ENCODE data around the gene ELAVL2.

DNA sequence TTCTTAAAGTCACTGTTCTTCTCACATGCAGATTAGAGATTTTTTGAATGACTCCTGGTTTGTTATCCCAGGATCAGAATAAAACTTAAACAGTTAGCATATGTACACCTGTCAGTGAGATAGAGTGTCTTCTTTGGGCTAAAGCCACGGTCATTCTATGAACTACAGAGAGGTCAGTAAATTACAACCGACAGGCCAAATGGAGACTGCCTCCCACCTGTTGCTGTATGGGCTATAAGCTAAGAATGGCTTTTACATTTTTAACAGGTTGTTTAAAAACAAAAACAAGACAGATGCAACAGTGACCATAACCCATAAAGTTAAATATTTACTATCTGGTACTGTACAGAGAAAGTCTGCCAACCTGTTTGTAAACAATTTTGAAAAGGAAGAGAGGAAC, 125.7 kb downstream of the ELAVL2 start:
- TF ChIP-seq, protein P1, sequence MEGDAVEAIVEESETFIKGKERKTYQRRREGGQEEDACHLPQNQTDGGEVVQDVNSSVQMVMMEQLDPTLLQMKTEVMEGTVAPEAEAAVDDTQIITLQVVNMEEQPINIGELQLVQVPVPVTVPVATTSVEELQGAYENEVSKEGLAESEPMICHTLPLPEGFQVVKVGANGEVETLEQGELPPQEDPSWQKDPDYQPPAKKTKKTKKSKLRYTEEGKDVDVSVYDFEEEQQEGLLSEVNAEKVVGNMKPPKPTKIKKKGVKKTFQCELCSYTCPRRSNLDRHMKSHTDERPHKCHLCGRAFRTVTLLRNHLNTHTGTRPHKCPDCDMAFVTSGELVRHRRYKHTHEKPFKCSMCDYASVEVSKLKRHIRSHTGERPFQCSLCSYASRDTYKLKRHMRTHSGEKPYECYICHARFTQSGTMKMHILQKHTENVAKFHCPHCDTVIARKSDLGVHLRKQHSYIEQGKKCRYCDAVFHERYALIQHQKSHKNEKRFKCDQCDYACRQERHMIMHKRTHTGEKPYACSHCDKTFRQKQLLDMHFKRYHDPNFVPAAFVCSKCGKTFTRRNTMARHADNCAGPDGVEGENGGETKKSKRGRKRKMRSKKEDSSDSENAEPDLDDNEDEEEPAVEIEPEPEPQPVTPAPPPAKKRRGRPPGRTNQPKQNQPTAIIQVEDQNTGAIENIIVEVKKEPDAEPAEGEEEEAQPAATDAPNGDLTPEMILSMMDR (conservative IDR thresholded peaks at IDR 0.05) = no peak
- no peak for TF ChIP-seq ZFX (IDR thresholded peaks at IDR 0.05)
